Endothelial cell of umbilical vein (primary cell): Measurements from ENCODE around the gene NLRP3.

Experiments
- CTCF ChIP-seq, 2 donors: IDR thresholded peaks; 1 replicate in 1 of 2; 2 replicates in 1 of 2; pipeline ENCODE4 v1.5.1; 2011; ENCODE audit warnings: low read length in 2 of 2, mild to moderate bottlenecking in 2 of 2, moderate library complexity in 2 of 2, control low read depth in 1 of 2, inconsistent platforms in 1 of 2, low read depth in 1 of 2; ENCODE audit not compliant: insufficient read depth in 1 of 2; ENCODE audit errors: extremely low read depth in 1 of 2
- EZH2 ChIP-seq: IDR thresholded peaks from 2 replicates; pipeline ENCODE4 v1.6.1; 2012; ENCODE audit warnings: borderline replicate concordance, low read depth, mild to moderate bottlenecking, moderate library complexity, low read length, inconsistent platforms; ENCODE audit not compliant: severe bottlenecking
- POLR2A ChIP-seq: IDR thresholded peaks from 2 replicates; pipeline ENCODE4 v1.6.1; 2012; ENCODE audit warnings: low read depth, mild to moderate bottlenecking, control low read depth, low read length
- TF ChIP-seq, protein P1 (sequence below): IDR thresholded peaks from 2 replicates; pipeline ENCODE4 v1.6.1; 2011; ENCODE audit not compliant: insufficient read depth, insufficient read length

GRCh38 chr1:247441606-247442005 is 25.6 kb downstream of the NLRP3 start:
- TF ChIP-seq CTCF (IDR thresholded peaks at IDR 0.05; ENCODE audit: extremely low read depth in 1 of 2, insufficient read depth in 1 of 2, low read depth in 1 of 2, low read length in 2 of 2) (no peak), EZH2 (no peak), POLR2A (no peak)
- TF ChIP-seq, protein P1, sequence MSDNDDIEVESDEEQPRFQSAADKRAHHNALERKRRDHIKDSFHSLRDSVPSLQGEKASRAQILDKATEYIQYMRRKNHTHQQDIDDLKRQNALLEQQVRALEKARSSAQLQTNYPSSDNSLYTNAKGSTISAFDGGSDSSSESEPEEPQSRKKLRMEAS, result no peak
